ENCODE measurements around the gene NPAS3. TPM values are rescaled to one million over a fixed set of nuclear protein-coding genes. Genes with fewer than 3 reads are reported as not detected.

Gene NPAS3
- total RNA-seq, 1 donor from 2014 or later = 1.6 TPM

DNA sequence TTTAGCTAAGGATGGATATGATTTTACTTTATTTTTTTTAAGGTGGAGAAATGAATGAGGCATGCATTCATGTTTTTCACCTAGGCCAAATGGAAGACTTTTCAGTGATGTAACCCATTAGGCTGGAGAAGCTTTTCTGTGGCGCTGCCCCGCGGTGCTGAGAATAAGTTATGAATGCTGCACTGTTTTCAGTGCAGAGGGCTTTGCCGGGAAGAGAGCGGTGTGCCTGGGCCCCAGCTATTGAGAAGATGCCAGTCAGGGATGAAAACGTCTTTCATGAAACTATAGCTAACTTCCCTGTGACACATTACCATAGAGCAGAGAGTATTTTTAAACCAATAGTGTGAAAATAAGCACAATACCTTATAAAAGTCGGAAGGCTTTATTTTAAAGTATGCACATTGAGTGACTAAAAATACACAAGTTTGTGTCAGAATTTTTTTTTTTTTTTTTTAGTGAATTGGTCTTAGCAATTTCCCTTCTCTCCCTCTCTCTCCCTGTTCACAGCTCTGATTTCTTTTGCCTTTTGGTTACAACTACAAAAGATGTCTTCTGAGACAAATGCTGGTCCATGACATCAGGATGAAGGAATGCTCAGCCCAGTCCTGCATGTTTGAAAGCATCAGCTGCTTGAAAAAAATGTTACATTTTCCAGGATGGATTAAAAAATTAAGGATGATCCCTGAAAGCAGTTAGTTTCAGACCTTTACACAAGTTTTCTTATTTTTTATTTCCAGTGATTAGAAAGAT lies 48.3 kb downstream of the NPAS3 start:
- no peak for DNase-seq (ENCODE audit: low spot score)
- Mint-ChIP-seq H3K27ac (ENCODE audit: unreplicated experiment) (no peak overlapping the region), H3K4me1 (ENCODE audit: unreplicated experiment) (no peaks in the 10 kb centered on the region), H3K4me3 (ENCODE audit: unreplicated experiment) (no peak overlapping the region), H3K36me3 (ENCODE audit: low read depth, unreplicated experiment) (no peaks in the 10 kb centered on the region), H3K27me3 (ENCODE audit: unreplicated experiment) (peaks cover 1% of the 10 kb centered on the region), H3K9me3 (ENCODE audit: unreplicated experiment) (no peaks in the 10 kb centered on the region)
- TF ChIP-seq, protein P1, sequence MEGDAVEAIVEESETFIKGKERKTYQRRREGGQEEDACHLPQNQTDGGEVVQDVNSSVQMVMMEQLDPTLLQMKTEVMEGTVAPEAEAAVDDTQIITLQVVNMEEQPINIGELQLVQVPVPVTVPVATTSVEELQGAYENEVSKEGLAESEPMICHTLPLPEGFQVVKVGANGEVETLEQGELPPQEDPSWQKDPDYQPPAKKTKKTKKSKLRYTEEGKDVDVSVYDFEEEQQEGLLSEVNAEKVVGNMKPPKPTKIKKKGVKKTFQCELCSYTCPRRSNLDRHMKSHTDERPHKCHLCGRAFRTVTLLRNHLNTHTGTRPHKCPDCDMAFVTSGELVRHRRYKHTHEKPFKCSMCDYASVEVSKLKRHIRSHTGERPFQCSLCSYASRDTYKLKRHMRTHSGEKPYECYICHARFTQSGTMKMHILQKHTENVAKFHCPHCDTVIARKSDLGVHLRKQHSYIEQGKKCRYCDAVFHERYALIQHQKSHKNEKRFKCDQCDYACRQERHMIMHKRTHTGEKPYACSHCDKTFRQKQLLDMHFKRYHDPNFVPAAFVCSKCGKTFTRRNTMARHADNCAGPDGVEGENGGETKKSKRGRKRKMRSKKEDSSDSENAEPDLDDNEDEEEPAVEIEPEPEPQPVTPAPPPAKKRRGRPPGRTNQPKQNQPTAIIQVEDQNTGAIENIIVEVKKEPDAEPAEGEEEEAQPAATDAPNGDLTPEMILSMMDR (IDR thresholded peaks at IDR 0.05; ENCODE audit: unreplicated experiment) = no peak

DNA sequence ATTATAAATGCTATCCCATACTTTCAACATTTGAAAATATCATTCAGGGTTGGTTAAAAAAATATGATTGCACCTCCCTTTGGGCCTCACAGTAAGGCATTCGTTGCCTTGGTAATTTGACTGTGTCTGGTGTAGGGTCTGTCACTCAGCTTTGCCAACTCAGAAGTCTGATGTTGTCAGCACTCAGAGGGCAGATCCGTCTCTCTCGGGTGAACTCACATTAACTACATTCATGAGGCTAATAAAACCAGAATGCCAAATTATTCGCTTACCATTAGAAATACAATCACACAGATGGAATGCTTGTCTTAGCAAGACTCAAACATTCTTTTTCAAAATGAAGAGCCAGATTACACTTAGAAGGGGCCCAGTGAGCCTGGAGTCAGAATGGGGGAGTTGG lies 53.0 kb downstream of the NPAS3 start:
- Mint-ChIP-seq H3K36me3 (ENCODE audit: low read depth, unreplicated experiment) (peaks cover 11% of the 10 kb centered on the region), H3K9me3 (ENCODE audit: unreplicated experiment) (peaks cover 9% of the 10 kb centered on the region)
- no peak for DNase-seq (ENCODE audit: low spot score)

DNA sequence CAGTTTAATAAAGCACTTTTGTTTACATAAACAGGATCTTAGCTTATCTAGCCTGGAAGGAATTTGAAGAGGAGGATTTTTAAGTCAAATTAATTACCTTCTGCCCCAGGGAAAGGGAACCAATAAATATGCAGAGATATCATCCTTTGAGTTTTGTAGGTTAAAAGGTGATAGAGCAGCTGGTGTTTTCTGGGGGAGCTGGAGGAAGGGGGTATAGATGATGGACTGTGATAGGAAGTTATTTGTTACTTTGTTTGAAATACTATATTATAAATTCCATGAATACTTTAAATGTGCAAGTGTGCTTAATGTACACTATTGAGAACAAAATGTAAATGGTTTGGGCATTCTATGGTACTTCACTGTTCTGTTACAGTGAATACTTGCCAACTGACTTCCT lies 55.2 kb downstream of the NPAS3 start:
- Mint-ChIP-seq H3K27me3 (ENCODE audit: unreplicated experiment) (peaks cover 2% of the 10 kb centered on the region), H3K9me3 (ENCODE audit: unreplicated experiment) (peaks cover 13% of the 10 kb centered on the region), H3K4me1 (ENCODE audit: unreplicated experiment) (peaks cover 18% of the 10 kb centered on the region), H3K27ac (ENCODE audit: unreplicated experiment) (no peak overlapping the region), H3K4me3 (ENCODE audit: unreplicated experiment) (no peak overlapping the region), H3K36me3 (ENCODE audit: low read depth, unreplicated experiment) (peaks cover 15% of the 10 kb centered on the region)
- DNase-seq (ENCODE audit: low spot score) = no peak
- TF ChIP-seq, protein P1 (IDR thresholded peaks at IDR 0.05; ENCODE audit: unreplicated experiment) = no peak

More for the DNA sequence above, 53.0 kb downstream of the NPAS3 start:
- no peaks in the 10 kb centered on the region for H3K27me3 Mint-ChIP-seq (ENCODE audit: unreplicated experiment)
- peaks cover 8% of the 10 kb centered on the region for H3K4me1 Mint-ChIP-seq (ENCODE audit: unreplicated experiment)
- TF ChIP-seq, protein P1 (IDR thresholded peaks at IDR 0.05; ENCODE audit: unreplicated experiment) = no peak
- H3K4me3 Mint-ChIP-seq (ENCODE audit: unreplicated experiment) = no peak overlapping the region
- no peak overlapping the region for H3K27ac Mint-ChIP-seq (ENCODE audit: unreplicated experiment)

DNA sequence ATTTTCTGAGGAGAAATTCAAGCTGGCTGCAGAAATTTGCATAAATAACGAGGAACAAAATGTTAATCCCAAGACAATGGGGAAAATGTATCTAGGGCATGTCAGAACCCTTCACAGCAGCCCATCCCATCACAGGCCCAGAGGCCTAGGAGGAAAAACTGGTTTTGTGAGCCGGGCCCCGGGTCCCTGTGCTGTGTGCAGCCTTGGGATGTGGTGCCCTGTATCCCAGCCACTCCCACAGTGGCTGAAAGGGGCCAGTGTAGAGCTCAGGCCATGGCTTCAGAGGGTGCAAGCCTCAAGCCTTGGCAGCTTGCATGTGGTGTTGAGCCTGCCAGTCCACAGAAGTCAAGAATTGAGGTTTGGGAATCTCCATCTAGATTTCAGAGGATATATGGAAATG lies 57.7 kb downstream of the NPAS3 start:
- TF ChIP-seq, protein P1 (IDR thresholded peaks at IDR 0.05; ENCODE audit: unreplicated experiment) = no peak
- Mint-ChIP-seq H3K9me3 (ENCODE audit: unreplicated experiment) (peaks cover 13% of the 10 kb centered on the region), H3K36me3 (ENCODE audit: low read depth, unreplicated experiment) (peaks cover 15% of the 10 kb centered on the region), H3K4me3 (ENCODE audit: unreplicated experiment) (no peak overlapping the region), H3K27me3 (ENCODE audit: unreplicated experiment) (peaks cover 2% of the 10 kb centered on the region), H3K4me1 (ENCODE audit: unreplicated experiment) (peaks cover 19% of the 10 kb centered on the region), H3K27ac (ENCODE audit: unreplicated experiment) (no peak overlapping the region)
- no peak for DNase-seq (ENCODE audit: low spot score)

DNA sequence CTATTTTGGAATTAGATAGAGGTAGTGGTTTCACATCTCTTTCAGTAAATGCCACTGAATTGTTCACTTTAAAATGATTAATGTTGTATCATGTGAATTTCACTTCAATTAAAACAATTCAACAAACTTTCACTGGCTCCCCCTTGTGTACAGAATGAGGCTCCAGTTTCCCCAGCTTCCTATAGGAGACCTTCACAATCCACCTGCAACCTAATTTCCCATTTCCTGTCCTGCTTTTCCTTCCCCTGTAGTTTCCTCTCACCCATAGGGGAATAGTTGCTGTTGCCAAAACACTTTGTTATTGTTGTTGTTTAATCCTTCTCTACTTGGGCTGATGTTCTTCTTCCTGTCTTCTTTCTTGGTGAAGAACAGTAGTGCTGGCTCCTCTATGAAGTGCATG lies 59.8 kb downstream of the NPAS3 start:
- H3K27ac Mint-ChIP-seq (ENCODE audit: unreplicated experiment) = peak overlapping the region; percentile 85

More for the DNA sequence above, 59.8 kb downstream of the NPAS3 start:
- H3K4me3 Mint-ChIP-seq (ENCODE audit: unreplicated experiment) = no peak overlapping the region
- peaks cover 14% of the 10 kb centered on the region for H3K4me1 Mint-ChIP-seq (ENCODE audit: unreplicated experiment)
- H3K9me3 Mint-ChIP-seq (ENCODE audit: unreplicated experiment) = peaks cover 13% of the 10 kb centered on the region
- peaks cover 15% of the 10 kb centered on the region for H3K36me3 Mint-ChIP-seq (ENCODE audit: low read depth, unreplicated experiment)
- no peak for DNase-seq (ENCODE audit: low spot score)
- H3K27me3 Mint-ChIP-seq (ENCODE audit: unreplicated experiment) = peaks cover 2% of the 10 kb centered on the region
- TF ChIP-seq, protein P1 (IDR thresholded peaks at IDR 0.05; ENCODE audit: unreplicated experiment) = no peak
